GM12892 (cell line): ENCODE measurements around the gene OTOG.

ENCODE experiments used
- POLR2A ChIP-seq: IDR thresholded peaks from 2 replicates; pipeline ENCODE4 v1.6.1; 2011; ENCODE audit warnings: low read depth, low read length, control low read depth
- POLR2AphosphoS5 ChIP-seq: IDR thresholded peaks from 2 replicates; pipeline ENCODE4 v1.6.1; 2011; ENCODE audit warnings: low read depth, low read length, control low read depth

DNA sequence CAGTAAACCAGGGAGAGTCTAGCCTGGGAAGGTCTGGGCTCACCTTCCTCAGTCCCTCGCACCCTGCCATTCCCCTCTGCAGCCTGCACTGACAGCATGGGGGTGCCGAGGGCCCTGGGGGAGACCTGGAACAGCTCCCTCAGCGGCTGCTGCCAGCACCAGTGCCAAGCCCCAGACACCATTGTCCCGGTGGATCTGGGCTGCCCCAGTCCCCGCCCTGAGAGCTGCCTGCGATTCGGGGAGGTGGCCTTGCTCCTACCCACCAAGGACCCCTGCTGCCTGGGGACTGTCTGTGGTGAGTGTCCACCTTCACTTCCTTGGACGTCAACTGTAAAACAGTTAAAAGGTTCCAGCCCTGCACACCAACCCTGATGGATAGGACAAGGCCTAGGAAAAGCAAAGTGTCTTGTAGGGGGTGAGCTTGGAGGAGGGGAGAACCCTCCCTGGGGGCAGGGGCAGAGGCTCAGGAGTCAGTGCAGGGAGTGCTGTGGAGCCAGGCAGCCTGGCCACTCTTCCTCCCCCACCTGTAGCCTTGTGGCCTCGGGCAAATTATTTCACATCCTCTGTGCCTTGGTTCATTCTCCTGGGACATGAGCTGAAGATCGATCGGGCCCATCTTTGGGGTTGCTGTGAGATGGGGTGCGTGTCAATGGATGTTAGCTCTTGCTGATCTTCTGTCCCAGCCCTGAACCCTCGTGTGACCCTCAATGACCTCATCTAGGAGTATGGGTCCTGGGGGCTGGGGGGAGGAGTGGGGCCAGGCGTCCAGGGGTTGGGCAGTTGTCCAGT is 87.1 kb downstream of the OTOG start:
- TF ChIP-seq POLR2AphosphoS5 (no peak), POLR2A (no peak)
